NOMO-1 (cell line): ENCODE results near the gene ETNPPL.

Experiments used
- DNase-seq, 2 experiments: peaks; one replicate each; lab custom pipeline; 2025; ENCODE audit not compliant: unreplicated experiment in 2 of 2; lab: John Stamatoyannopoulos, UW

Gene ETNPPL

DNA sequence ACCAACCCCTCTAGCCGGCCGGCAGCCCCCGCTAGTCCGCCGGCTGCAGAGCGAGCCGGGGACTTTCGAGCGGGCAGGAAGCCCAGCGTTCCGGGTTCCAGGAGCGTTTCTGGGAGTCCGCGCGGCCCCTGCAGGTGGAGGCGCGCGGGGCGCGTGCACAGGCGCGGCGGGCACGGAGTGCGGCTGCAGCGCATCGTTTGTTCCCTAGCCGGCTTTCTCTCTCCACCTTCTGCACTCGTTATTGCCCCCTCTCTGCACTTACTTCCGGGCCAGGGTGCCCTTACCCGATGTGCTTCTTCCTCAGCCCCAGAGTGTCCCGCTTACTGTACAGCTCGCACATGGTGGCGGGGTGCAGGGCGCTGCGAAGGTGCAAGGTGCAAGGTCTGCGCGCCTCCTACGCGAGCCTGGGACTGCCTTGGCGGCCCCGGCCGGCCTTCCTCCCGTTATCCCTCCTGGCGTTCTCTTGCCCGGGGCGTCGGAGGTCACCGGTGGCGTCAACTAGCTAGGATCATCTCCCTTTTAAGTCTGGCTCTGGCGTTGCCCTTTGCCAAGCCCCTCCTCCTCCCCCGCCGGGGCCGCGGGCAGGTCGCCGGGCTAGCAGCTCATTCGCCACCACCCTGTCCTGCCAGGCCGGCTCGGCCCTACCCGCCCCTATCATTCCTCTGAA is at the start of gene ETNPPL:
TSS of gene ETNPPL (minus strand) at position 495 of the 667 bp plus-strand sequence. CDS start at position 340, 155 bp downstream.
- no peak for DNase-seq

- DNase-seq: no peak
Observed at GRCh38 chr4:108811486-108811885, 48.6 kb upstream of the ETNPPL start.

DNA sequence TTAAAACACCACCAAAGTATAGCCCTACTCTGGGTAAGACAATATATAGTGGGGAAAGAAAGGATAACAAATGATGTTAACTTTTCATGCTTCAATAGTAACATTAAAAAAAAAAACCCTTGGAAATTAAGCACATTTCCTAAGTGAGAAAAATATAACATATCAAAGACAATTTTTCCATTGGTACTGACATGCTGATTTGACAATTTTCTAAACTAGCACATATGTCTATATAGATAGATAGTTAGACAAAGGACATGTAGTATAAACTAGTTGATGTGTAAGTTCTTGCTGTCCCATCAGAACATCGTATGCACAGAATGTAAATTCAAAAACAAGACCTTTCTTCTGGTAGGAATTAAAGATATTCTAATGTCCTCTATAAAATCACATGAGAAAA is 47.2 kb upstream of the ETNPPL start:
- no peak for DNase-seq

DNA sequence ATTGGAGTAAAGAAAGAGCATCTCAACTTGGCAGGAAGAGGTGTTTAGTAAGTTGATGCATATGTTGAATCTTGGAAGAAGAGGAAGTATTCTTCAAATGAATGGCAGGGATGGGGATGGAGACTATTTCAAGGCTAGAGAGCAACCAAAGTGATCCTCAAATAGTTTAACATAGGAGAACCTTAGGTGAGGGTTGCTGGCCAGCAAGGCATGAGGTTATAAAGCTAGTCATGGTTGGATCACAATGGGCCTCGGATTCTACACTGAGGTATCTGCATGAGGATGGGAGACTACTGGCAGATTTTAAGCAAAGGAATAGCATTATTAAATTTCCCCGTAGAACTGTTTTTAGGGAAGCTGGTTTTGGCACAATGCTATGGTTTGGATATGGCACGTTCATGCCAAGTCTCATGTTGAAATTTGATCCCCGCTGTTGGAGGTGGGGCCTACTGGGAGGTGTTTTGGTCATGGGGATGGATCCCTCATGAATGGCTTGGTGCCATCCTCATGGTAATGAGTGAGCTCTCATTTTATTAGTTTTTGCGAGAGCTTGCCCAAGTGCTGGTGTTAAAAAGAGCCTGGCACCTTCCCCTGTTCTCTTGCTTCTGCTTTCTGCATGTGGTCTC is 41.9 kb upstream of the ETNPPL start:
- no peak for DNase-seq

DNA sequence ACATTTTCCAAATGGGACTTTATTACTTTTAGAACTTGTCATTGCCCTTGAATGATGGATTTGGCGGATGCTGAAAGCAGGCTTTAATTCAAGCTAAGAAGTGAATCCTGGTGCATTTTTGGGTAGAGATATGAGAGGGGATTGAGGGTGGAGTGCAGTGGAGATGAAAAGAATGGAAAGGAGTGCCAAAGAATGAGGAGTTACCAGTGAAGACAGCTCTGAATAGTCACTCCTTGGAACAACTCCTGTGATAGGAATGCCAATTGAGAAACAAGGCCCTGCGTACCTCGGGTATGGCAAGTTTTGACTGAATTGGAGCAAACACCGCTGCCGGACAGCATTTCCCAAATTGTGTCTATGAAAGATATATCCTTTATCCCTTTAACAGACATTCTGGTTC is 36.5 kb upstream of the ETNPPL start:
- no peak for DNase-seq

GRCh38 chr4:108796173-108796572 is 33.3 kb upstream of the ETNPPL start:
- no peak for DNase-seq

DNA sequence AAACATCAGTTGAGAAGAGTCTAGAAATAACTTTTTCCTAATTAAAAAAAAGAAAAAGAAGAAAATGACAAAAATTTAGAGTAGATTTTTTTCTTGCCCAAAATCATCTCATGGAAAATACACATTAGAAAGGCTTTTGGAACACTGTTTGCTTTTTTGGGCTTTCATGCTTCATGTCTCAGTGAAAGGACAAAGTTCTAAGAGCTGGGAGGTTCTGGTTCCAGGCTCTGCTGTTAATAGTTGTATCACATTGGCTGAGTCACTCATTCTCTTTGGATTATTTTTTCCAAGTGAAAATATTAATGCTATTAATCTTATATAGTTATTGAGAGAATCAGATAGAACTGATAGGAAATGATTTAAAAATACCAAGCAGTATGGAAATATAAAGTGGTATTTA is 32.9 kb upstream of the ETNPPL start:
- DNase-seq: no peak

DNA sequence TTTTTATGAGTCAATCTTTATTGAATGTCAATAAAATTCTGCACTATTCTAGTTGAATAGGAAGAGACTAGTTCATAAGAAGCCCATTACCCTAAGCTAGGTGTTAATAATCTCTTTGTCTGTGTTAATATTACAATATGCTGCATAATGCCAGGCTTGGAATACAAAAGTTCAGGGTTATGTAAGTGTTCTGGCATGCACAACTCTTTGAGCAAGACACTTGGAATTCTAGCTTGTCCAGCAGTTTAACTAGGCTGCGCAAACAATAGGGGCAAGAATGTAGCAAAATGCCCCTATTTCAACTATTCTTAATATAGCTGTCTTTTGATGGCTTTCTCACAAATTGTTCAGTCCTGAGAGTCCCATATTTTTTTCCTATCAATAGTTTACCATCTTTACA is 31.3 kb upstream of the ETNPPL start:
- no peak for DNase-seq

GRCh38 chr4:108793415-108793814 is 30.6 kb upstream of the ETNPPL start:
- DNase-seq: no peak

DNA sequence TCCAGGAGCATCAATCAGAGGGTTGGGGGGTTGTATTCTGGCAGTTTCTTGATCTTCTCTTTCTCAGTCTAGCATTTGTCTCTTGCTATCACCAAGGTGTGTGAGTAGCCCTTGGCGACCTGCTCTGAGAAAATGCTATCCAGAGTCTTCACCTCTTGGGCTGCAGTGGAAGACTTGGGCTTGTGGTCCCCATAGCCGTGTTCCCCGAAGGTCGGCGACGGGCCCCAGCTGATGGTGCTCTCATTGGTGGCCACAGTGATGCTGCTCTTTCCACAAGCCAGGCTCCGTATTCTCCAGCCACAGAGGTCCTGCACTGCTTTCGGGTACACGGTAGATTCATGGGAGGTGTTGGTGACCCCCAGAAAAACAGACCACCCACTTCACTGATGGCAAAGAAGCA is 25.9 kb upstream of the ETNPPL start:
- no peak for DNase-seq

DNA sequence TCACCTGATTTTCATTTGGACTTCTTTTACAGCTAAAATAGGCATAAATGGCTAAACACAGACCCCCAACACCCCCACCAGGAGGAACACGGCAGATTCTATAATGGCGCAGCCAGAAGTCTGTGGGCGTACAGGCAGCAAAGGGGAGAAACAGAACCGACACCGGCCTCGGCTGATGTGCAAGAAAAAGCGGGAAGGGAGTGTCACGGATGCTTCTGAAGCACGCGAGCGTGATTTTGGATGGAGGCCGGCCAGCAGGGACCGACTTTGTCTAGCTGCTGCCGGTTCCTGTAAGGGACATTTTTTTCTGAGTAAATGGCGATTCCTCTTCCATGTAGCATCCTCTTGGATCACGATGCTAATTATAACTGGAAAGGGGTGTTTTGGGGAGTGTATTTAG is 24.9 kb upstream of the ETNPPL start:
- DNase-seq: no peak

- no peak for DNase-seq
Observed at GRCh38 chr4:108787106-108787505, 24.3 kb upstream of the ETNPPL start.

- no peak for DNase-seq
Observed at GRCh38 chr4:108786351-108786750, 23.5 kb upstream of the ETNPPL start.

GRCh38 chr4:108783665-108784463 is 21.0 kb upstream of the ETNPPL start:
- DNase-seq: no peak

- no peak for DNase-seq
Observed at GRCh38 chr4:108779958-108780357, 17.1 kb upstream of the ETNPPL start.

DNA sequence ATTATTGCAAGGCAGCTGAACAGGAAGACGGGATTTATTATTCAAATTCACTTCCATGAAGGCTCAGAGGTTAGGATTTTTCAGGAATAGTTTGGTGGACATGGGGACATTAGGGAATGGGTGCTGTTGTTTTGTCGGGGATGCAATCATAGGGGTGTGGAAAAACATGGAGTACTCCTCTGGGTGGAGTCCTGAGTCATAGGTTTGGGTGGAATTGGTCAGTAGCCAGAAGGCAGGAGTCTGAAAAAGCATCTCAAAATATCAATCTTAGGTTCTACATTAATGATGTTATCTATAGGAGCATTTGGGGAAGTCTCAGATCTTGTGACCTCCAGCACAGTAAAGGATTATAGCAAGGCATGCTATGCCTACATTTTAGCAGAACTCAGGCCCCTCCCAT is 14.5 kb upstream of the ETNPPL start:
- no peak for DNase-seq

GRCh38 chr4:108775921-108776320 is 13.1 kb upstream of the ETNPPL start:
- no peak for DNase-seq

- DNase-seq: no peak
Observed at GRCh38 chr4:108774809-108775530, 12.1 kb upstream of the ETNPPL start.

DNA sequence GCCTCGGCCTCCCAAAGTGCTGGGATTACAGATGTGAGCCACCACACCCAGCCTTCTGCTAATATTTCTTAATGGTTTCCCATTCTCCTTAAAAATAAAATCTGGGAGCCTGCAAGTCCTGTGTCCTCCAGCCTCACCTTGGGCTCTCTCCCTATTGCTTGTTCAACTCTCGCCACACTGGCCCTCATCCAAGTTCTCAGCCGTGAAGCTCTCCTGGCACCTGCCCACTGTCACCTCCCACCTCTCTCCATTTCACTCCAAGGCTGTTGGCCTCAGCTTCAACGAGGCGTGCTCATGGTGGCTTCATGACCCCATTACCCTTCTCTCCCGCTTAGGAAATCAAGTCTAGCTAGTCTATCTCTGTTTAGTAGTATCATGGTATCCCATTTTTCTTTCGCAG is 9.5 kb upstream of the ETNPPL start:
- no peak for DNase-seq

GRCh38 chr4:108766058-108766457 is 3.2 kb upstream of the ETNPPL start:
- no peak for DNase-seq

DNA sequence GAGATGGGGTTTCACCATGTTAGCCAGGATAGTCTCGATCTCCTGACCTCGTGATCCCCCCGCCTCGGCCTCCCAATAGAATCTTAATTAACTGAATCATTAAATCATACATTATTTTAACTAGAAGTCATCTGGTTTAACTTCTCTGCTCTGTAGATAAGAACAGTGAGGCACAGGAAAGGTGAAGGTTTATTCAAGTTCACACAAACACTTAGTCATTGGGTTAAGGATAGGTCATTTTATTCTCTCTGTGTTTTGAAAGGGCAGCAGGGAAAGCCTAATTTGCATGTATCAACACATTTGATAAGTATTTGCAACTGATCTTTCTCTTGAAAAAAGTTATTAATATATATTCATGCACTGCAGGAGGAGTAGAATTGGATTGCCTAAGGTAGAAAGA is 1.1 kb upstream of the ETNPPL start:
- DNase-seq: no peak
